K562 (cell line): ENCODE results near the gene CLEC12A. TPM values are rescaled to one million over a fixed set of nuclear protein-coding genes. Genes with fewer than 3 reads are reported as not detected.

Experiments used
- ATAC-seq: fragments of 200-7000 bp; cut with Tn5 transposase; 3 replicates; pipeline ENCODE4 v1.9.1; 2020; ENCODE audit warnings: moderate library complexity
- BruUV-seq: library from RNA; stranded (reverse); fragments of 400-500 nt; replicated peaks from 2 replicates; lab custom pipeline; 2021; lab: Mats Ljungman, UMichigan
- CTCF ChIA-PET: fragments of 300-600 bp; formaldehyde crosslinking; extraction: SDS; loops from one replicate; lab custom pipeline; 2021; ENCODE audit warnings: low intra/inter-chr PET ratio; lab: Yijun Ruan, JAX
- POLR2A ChIA-PET: fragments of 300-600, 350-650 bp; sonication (Branson Sonifier 250); formaldehyde crosslinking; extraction: SDS; loops from one replicate; lab custom pipeline; 2021; ENCODE audit warnings: antibody characterized with exemption, inconsistent platforms; lab: Yijun Ruan, JAX
- DNase-seq, 4 experiments: peaks; one replicate each; pipeline versions ENCODE4 v3.0.0 to v3.0.0-alpha.2; 2011 to 2018; ENCODE audit warnings: low spot score in 3 of 4, mixed read lengths in 3 of 4; ENCODE audit errors: extremely low read depth in 1 of 4
- FAIRE-seq: peaks from 2 replicates; lab custom pipeline; 2011; peaks lifted over from hg19 to GRCh38; lab: Jason Lieb, UNC
- H2AFZ ChIP-seq: 2 replicates; pipeline ENCODE4 v1.6.0; 2011; ENCODE audit warnings: low read depth, low read length, control low read depth, inconsistent platforms
- H3K27ac ChIP-seq: fragments of 200-600 bp; 3 replicates; pipeline ENCODE4 v1.8.0; 2011; ENCODE audit warnings: low read depth, mild to moderate bottlenecking, control low read depth, inconsistent platforms, low read length, moderate library complexity, mixed read lengths; ENCODE audit errors: extremely low read depth
- H3K27me3 ChIP-seq, 2 experiments: fragments of 300-600 bp in 1 of 2; 2 replicates in 1 of 2; 3 replicates in 1 of 2; pipeline versions ENCODE4 v1.6.0 to v1.8.0; 2011; ENCODE audit warnings: inconsistent platforms in 2 of 2, low read length in 2 of 2, mild to moderate bottlenecking in 1 of 2, mixed read lengths in 1 of 2, moderate library complexity in 1 of 2; ENCODE audit not compliant: control insufficient read depth in 2 of 2, insufficient read depth in 2 of 2
- H3K36me3 ChIP-seq: fragments of 300-600 bp; 3 replicates; pipeline ENCODE4 v1.8.0; 2011; ENCODE audit warnings: mild to moderate bottlenecking, low read length, inconsistent platforms; ENCODE audit not compliant: control insufficient read depth, insufficient read depth
- H3K4me1 ChIP-seq, 2 experiments: fragments of 200-600 bp in 1 of 2; replicated peaks in 1 of 2; 2 replicates in 1 of 2; 3 replicates in 1 of 2; pipeline versions ENCODE4 v1.5.1 to v1.8.0; 2011; ENCODE audit warnings: inconsistent platforms in 2 of 2, low read length in 2 of 2, mild to moderate bottlenecking in 1 of 2, mixed read lengths in 1 of 2, moderate library complexity in 1 of 2; ENCODE audit not compliant: control insufficient read depth in 2 of 2, insufficient read depth in 2 of 2
- H3K4me2 ChIP-seq: 2 replicates; pipeline ENCODE4 v1.6.1; 2011; ENCODE audit warnings: low read length, control low read depth, inconsistent platforms, mixed read lengths; ENCODE audit not compliant: insufficient read depth
- H3K4me3 ChIP-seq: fragments of 200-600 bp; sonication (generic), shearing (Covaris generic); 2 replicates; pipeline ENCODE4 v1.5.1; 2016; ENCODE audit warnings: control low read depth, inconsistent platforms
- H3K79me2 ChIP-seq: fragments of 200-600 bp; 3 replicates; pipeline ENCODE4 v1.8.0; 2011; ENCODE audit warnings: low read length, inconsistent platforms; ENCODE audit not compliant: control insufficient read depth, insufficient read depth
- H3K9ac ChIP-seq, 2 experiments: 2 replicates each; pipeline versions ENCODE4 v1.6.0 to v1.6.1; 2011; ENCODE audit warnings: low read depth in 2 of 2, low read length in 2 of 2, control low read depth in 1 of 2, inconsistent platforms in 1 of 2, mild to moderate bottlenecking in 1 of 2, mixed read lengths in 1 of 2; ENCODE audit not compliant: insufficient read depth in 1 of 2
- H3K9me1 ChIP-seq: one replicate; pipeline ENCODE4 v1.6.0; 2011; ENCODE audit warnings: inconsistent platforms, mild to moderate bottlenecking, low read length, moderate library complexity; ENCODE audit not compliant: control insufficient read depth, insufficient read depth
- H3K9me3 ChIP-seq: replicated peaks from 2 replicates; pipeline ENCODE4 v1.5.1; 2011; ENCODE audit warnings: low read depth, low read length, inconsistent platforms; ENCODE audit not compliant: control insufficient read depth, insufficient read depth
- H4K20me1 ChIP-seq: replicated peaks from 2 replicates; pipeline ENCODE4 v1.6.1; 2011; ENCODE audit warnings: low read length, inconsistent platforms, mixed read lengths; ENCODE audit not compliant: control insufficient read depth, insufficient read depth
- CBX8 ChIP-seq: fragments of 200-600 bp; sonication (generic); IDR thresholded peaks from 2 replicates; pipeline ENCODE4 v1.6.1; 2012; ENCODE audit warnings: borderline replicate concordance, mixed run types, low read depth, mild to moderate bottlenecking, moderate library complexity, mixed read lengths, low read length, control low read depth, inconsistent platforms; ENCODE audit not compliant: poor library complexity, severe bottlenecking; ENCODE audit errors: extremely low read depth
- DDX20 ChIP-seq: fragments of 450-650 bp; IDR thresholded peaks from 2 replicates; pipeline ENCODE4 v1.6.1; 2016; ENCODE audit warnings: missing genetic modification characterization, low read depth, mild to moderate bottlenecking, missing compliant biosample characterization, moderate library complexity
- DPF2 ChIP-seq: fragments of 450-650 bp; IDR thresholded peaks from 2 replicates; pipeline ENCODE4 v1.6.1; 2016
- EP300 ChIP-seq: IDR thresholded peaks from 2 replicates; pipeline ENCODE4 v1.6.1; 2012; ENCODE audit warnings: low read length, improper control_type of control experiment
- FOXJ2 ChIP-seq: fragments of 200-800 bp; sonication (Bioruptor generic); IDR thresholded peaks from 2 replicates; pipeline ENCODE4 v1.6.1; 2016; ENCODE audit warnings: missing genetic modification characterization, missing compliant biosample characterization
- GABPB1 ChIP-seq: sonication (generic); formaldehyde crosslinking; IDR thresholded peaks from 2 replicates; pipeline ENCODE4 v1.8.0; 2022; ENCODE audit warnings: mild to moderate bottlenecking, missing genetic modification reagents
- IRF2 ChIP-seq: sonication (generic); formaldehyde crosslinking; IDR thresholded peaks from 2 replicates; pipeline ENCODE4 v1.8.1; 2022; ENCODE audit warnings: mild to moderate bottlenecking, missing genetic modification reagents
- RFX7 ChIP-seq: fragments of 250-450 bp; sonication (Bioruptor Pico); IDR thresholded peaks from 2 replicates; pipeline ENCODE4 v1.5.1; 2021; ENCODE audit warnings: mild to moderate bottlenecking
- ZBTB1 ChIP-seq: sonication (generic); formaldehyde crosslinking; IDR thresholded peaks from 2 replicates; pipeline ENCODE4 v1.8.1; 2023; ENCODE audit warnings: missing genetic modification reagents, low read depth, mild to moderate bottlenecking, borderline replicate concordance
- ZNF165 ChIP-seq: fragments of 250-450 bp; sonication (Bioruptor Pico); IDR thresholded peaks from 2 replicates; pipeline ENCODE4 v1.4.0; 2020; ENCODE audit warnings: borderline replicate concordance
- WGBS: fragments of 100-300 bp; shearing (Covaris generic); methylation state at CpG from one replicate; pipeline ENCODE4 v1.1.6; 2016; ENCODE audit warnings: low coverage, mixed read lengths; ENCODE audit not compliant: insufficient coverage; ENCODE audit errors: missing lambda C conversion rate; 5-methylcytosine and 5-hydroxymethylcytosine counted together
- in situ Hi-C: fragments of 300-500 bp; cut with MboI; formaldehyde crosslinking; loops from 4 replicates; pipeline ENCODE4 v1.15.0; 2018; ENCODE audit warnings: inconsistent platforms, mixed read lengths
- intact Hi-C: fragments of 100-400 bp; cut with micrococcal nuclease; formaldehyde crosslinking; loops from 2 replicates; pipeline ENCODE4 v1.14.2; 2022
- polyA plus RNA-seq, 8 experiments: library from polyadenylated mRNA; depleted of rRNA in 4 of 8; stranded (reverse) in 5 of 8; unstranded in 3 of 8; fragments of >200 nt; fragmentation: Nextera tagmentation in 2 of 8; fragmentation: Illumina TruSeq in 1 of 8; extraction: Ambion mirVana in 2 of 8; extraction: Trizol in 1 of 8; gene quantifications; 2 replicates each; pipeline versions ENCODE4 v1.2.1 to v1.2.3, GENCODE V29; 2011 to 2014; ENCODE audit warnings: inconsistent platforms in 1 of 8, missing spikeins in 1 of 8
- total RNA-seq, 7 experiments: library from RNA; depleted of rRNA in 6 of 7; stranded (reverse); fragments of >200 nt in 6 of 7; fragmentation: Illumina TruSeq in 2 of 7; extraction: Trizol in 2 of 7; gene quantifications; 2 replicates each; pipeline versions ENCODE4 v1.2.1 to v1.2.3, GENCODE V29; 2011 to 2021; ENCODE audit warnings: low replicate concordance in 1 of 7

CLEC12A gene
- total and polyA plus RNA-seq, 9 of the 15 experiments (the other 6 are each of a cell fraction or from before 2014, with no cell fraction given), result not detected

GRCh38 chr12:9933958-9934357, 37.3 kb upstream of the CLEC12A start:
- Histone ChIP-seq H3K9me1 (no peaks in the 10 kb centered on the region), H4K20me1 (no peaks in the 10 kb centered on the region), H3K79me2 (no peaks in the 10 kb centered on the region), H3K4me3 (no peak overlapping the region), H3K9me3 (no peaks in the 10 kb centered on the region), H3K27ac (no peak overlapping the region), H3K27me3 (no peaks in the 10 kb centered on the region), H3K4me1 (no peaks in the 10 kb centered on the region), H3K4me2 (no peak overlapping the region), H3K9ac (no peak overlapping the region), H2AFZ (no peak overlapping the region), H3K36me3 (no peaks in the 10 kb centered on the region)
- FAIRE-seq, result peak; percentile 67
- no peak for TF ChIP-seq CBX8
- no peak for TF ChIP-seq ZNF165 (CRISPR knock-in tag)
- no peak for TF ChIP-seq ZBTB1
- no peak for TF ChIP-seq DPF2
- no peak for TF ChIP-seq DDX20
- no peak for TF ChIP-seq FOXJ2 (tag)
- TF ChIP-seq RFX7 (CRISPR knock-in tag), result no peak
- TF ChIP-seq EP300, result no peak
- no peak for TF ChIP-seq IRF2
- TF ChIP-seq GABPB1, result no peak
- intact Hi-C loops, result loop anchor here (10.0 kb wide), 1 partner anchor 61 kb away; the partner anchor contains the start of gene CLEC1B
- POLR2A ChIA-PET, result no interaction called here
- WGBS, result 29% methylated on average over 2 of the region's 2 CpGs
- no TSS peak for BruUV-seq
- in situ Hi-C loops, result loop anchor here (10.0 kb wide), 1 partner anchor 99 kb away; no protein-coding TSS in a partner anchor
- CTCF ChIA-PET, result no interaction called here
- DNase-seq, result no peak
- no peak for ATAC-seq
